ENCODE data around the gene CHST7. TPM values are rescaled to one million over a fixed set of nuclear protein-coding genes. Genes with fewer than 3 reads are reported as not detected.
A peak's percentile ranks its signal among the peaks of the same experiment; 100 is the strongest.
"Not testable (repeated sequence)": the region's sequence is repeated elsewhere in the genome, so short reads cannot be mapped to it uniquely, and the experiment has no call there.

Gene CHST7
- total RNA-seq: 1 to 10 TPM; 2.5 to 2.8 TPM

- Mint-ChIP-seq H3K27me3 (peaks cover 3% of the 10 kb centered on the region), H3K4me1 (ENCODE audit: low read depth) (peaks cover 38% of the 10 kb centered on the region), H3K9me3 (no peaks in the 10 kb centered on the region), H3K36me3 (ENCODE audit: low read depth) (no peaks in the 10 kb centered on the region), H3K4me3 (peak within 1 kb of the TSS; percentile 75), H3K27ac (peak within 1 kb of the TSS; percentile 91)
- ATAC-seq: peak; percentile 56
- no peak for TF ChIP-seq CTCF (IDR thresholded peaks at IDR 0.05)
- intact Hi-C loops (cut with micrococcal nuclease): loop anchor here (2.0 kb wide), 1 partner anchor 29 kb away; the partner anchor contains the start of gene ZNF674
- ChIA-PET POLR2A (interaction anchor here (0.9 kb wide), 1 partner anchor 14 kb away, joined by 3 read pairs; no protein-coding TSS in a partner anchor), CTCF (interaction anchor here (1.0 to 1.4 kb wide), 3 partner anchors 14 to 187 kb away, joined by 3 read pairs; no protein-coding TSS in a partner anchor)
- DNase-seq: peak; percentile 68
These were observed at the start of gene CHST7 for GRCh38 chrX:46573331-46573891. CHST7 (plus strand) TSS chrX:46573765; CDS start chrX:46573932, 167 bp downstream.

- intact Hi-C loops (cut with micrococcal nuclease); H3K27me3 Mint-ChIP-seq; H3K9me3 Mint-ChIP-seq; H3K4me3 Mint-ChIP-seq; ATAC-seq; H3K36me3 Mint-ChIP-seq (ENCODE audit: low read depth); H3K4me1 Mint-ChIP-seq (ENCODE audit: low read depth); CTCF ChIA-PET; H3K27ac Mint-ChIP-seq; DNase-seq; POLR2A ChIA-PET: not testable (repeated sequence)
These were observed 44.9 kb upstream of the CHST7 start for GRCh38 chrX:46528640-46529039.

- H3K27me3 Mint-ChIP-seq; H3K4me3 Mint-ChIP-seq; POLR2A ChIA-PET; intact Hi-C loops (cut with micrococcal nuclease); CTCF ChIA-PET; DNase-seq; H3K9me3 Mint-ChIP-seq; H3K4me1 Mint-ChIP-seq (ENCODE audit: low read depth); ATAC-seq; H3K27ac Mint-ChIP-seq; H3K36me3 Mint-ChIP-seq (ENCODE audit: low read depth): not testable (repeated sequence)
These were observed 43.7 kb upstream of the CHST7 start for GRCh38 chrX:46529740-46530403.

GRCh38 chrX:46530404-46530908 is 43.1 kb upstream of the CHST7 start:
- DNase-seq; H3K36me3 Mint-ChIP-seq (ENCODE audit: low read depth); H3K27ac Mint-ChIP-seq; H3K4me1 Mint-ChIP-seq (ENCODE audit: low read depth); CTCF ChIA-PET; POLR2A ChIA-PET; ATAC-seq; H3K4me3 Mint-ChIP-seq; intact Hi-C loops (cut with micrococcal nuclease); H3K27me3 Mint-ChIP-seq; H3K9me3 Mint-ChIP-seq: not testable (repeated sequence)

GRCh38 chrX:46531442-46531841 is 42.1 kb upstream of the CHST7 start:
- TF ChIP-seq CTCF (IDR thresholded peaks at IDR 0.05): no peak
- DNase-seq: no peak
- peaks cover 5% of the 10 kb centered on the region for H3K4me1 Mint-ChIP-seq (ENCODE audit: low read depth)
- H3K27ac Mint-ChIP-seq: no peak overlapping the region
- no peak for ATAC-seq
- intact Hi-C loops (cut with micrococcal nuclease): no loop called here
- H3K36me3 Mint-ChIP-seq (ENCODE audit: low read depth): no peaks in the 10 kb centered on the region
- CTCF ChIA-PET: no interaction called here
- no peak overlapping the region for H3K4me3 Mint-ChIP-seq
- no peaks in the 10 kb centered on the region for H3K27me3 Mint-ChIP-seq
- POLR2A ChIA-PET: no interaction called here
- no peaks in the 10 kb centered on the region for H3K9me3 Mint-ChIP-seq

- Mint-ChIP-seq H3K4me1 (ENCODE audit: low read depth) (peaks cover 27% of the 10 kb centered on the region), H3K27ac (no peak overlapping the region), H3K36me3 (ENCODE audit: low read depth) (peaks cover 9% of the 10 kb centered on the region), H3K9me3 (no peaks in the 10 kb centered on the region), H3K4me3 (no peak overlapping the region), H3K27me3 (no peaks in the 10 kb centered on the region)
- DNase-seq (no peak), ATAC-seq (no peak)
- TF ChIP-seq CTCF (IDR thresholded peaks at IDR 0.05): no peak
- intact Hi-C loops (cut with micrococcal nuclease): no loop called here
- POLR2A ChIA-PET: no interaction called here
- CTCF ChIA-PET: no interaction called here
These were observed 30.1 kb upstream of the CHST7 start for GRCh38 chrX:46543441-46543840.

GRCh38 chrX:46544527-46544926 is 29.0 kb upstream of the CHST7 start:
- H3K27ac Mint-ChIP-seq: peak overlapping the region; percentile 96
- peak; percentile 18 for ATAC-seq
- peaks cover 31% of the 10 kb centered on the region for H3K4me1 Mint-ChIP-seq (ENCODE audit: low read depth)
- H3K36me3 Mint-ChIP-seq (ENCODE audit: low read depth): peaks cover 15% of the 10 kb centered on the region
- DNase-seq, H3K27me3 Mint-ChIP-seq, CTCF ChIA-PET, H3K9me3 Mint-ChIP-seq: not testable (repeated sequence)
- intact Hi-C loops (cut with micrococcal nuclease): loop anchor here (2.0 kb wide), 1 partner anchor 28 kb away; the partner anchor contains the start of gene CHST7
- POLR2A ChIA-PET: interaction anchor here (0.9 kb wide), 1 partner anchor 28 kb away, joined by 4 read pairs; no protein-coding TSS in a partner anchor
- H3K4me3 Mint-ChIP-seq: peak overlapping the region; percentile 87

Data from activated CD8-positive, alpha-beta T cell treated with anti-CD3 and anti-CD28 coated beads for 36 hours (primary cell).